Middle frontal gyrus (tissue), 1 donor: ENCODE measurements around the gene TMEM63C.

Experiments used
- DNase-seq: peaks from one replicate; pipeline ENCODE4 v3.0.0-alpha.2; 2015; ENCODE audit warnings: low spot score; ENCODE audit errors: extremely low spot score

TMEM63C gene

DNA sequence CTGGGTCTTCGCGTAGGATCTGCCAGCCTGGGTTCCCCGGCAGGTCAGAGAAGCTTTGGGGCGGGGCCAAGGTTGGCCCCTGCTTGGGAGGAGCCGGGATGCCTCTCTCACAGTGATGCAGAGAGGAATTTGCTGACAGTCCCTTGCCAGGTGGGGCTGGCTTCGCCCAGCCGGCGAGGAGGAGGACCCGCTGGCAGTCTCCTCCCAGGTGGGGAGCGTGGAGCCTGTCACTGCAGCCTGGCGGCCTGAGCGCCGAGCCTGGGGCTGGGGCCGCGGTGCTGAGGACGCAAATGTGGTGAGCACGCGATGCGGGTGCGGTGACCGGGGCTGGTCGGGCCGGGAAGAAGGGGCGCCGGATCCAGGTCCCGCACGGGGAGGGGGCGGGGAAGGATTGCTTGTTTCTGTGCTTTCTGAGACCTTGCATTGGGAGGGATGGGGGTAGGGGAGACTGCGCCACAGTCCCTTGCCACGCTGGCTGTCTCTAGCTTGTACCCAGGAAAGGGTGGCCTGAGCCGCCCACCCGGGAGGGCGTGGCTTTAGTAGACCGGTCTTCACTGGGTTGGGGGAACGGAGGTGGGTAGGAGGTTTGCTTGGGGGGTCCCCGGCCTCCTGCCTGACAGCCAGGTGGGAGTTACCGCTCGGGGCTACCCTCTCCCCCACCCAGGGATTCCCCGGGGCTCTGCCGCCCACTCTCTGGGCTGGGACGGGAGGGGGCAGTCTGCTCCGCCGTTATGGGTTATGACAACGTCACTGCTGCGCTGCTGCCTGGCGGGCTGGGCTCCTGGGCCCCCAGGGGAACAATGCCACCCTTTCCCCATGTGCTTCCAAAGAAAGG lies at the start of gene TMEM63C:
Gene TMEM63C, plus strand, starts transcription at position 196 of the 835 bp plus-strand sequence. CDS start 37,016 bp downstream, outside the sequence.
- peak; percentile 57 for DNase-seq

DNA sequence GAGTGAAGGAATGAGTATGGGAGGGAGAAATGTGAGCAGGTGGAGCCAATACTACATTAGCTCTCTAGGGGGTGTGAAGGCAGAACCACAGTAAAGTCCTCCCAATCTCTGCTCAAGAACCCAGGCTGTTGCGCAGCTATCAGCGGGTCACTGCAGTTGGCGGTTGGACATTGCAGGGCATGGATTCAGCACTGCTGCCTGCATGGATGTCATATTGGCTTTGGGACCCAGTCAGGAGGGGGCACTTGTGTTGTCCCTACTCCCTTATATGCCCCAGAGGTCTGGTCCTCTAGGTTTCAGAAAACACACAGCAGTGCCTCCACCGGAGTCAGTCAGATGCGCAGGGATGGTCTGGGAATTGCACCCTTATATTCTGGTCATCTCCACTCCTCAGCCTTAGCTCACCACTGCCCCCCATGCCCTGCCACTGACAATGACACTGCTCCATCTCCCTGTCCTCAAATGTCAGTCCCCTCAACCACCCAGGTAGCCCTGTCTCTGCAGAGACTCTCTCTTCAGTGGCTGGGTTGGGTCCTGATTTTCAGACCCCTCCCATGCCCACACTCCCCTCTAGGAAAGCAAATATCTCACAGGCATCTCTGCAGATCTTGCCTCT lies 49.6 kb upstream of the TMEM63C start:
- DNase-seq: no peak

- no peak for DNase-seq
Measured at GRCh38 chr14:77133720-77134338, 47.8 kb upstream of the TMEM63C start.

DNA sequence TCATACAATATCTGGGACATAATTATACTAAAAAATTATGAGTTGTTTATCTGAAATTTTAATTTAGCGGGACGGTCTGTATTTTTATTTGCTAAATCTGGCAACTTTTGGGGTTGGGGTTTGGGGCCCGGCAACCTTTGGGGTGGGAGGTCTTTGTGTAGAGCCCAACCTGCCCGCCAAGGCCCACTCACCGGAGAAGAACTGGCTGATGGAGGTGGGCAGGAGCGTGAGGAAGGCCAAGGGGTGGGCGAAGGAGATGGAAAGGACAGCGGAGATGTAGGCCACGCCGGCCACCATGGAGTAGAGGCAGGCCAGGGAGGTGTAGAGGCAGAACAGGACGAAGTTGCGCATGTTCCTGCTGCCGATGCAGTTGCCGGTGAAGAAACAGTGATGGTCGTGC lies 42.6 kb upstream of the TMEM63C start:
- no peak for DNase-seq

DNA sequence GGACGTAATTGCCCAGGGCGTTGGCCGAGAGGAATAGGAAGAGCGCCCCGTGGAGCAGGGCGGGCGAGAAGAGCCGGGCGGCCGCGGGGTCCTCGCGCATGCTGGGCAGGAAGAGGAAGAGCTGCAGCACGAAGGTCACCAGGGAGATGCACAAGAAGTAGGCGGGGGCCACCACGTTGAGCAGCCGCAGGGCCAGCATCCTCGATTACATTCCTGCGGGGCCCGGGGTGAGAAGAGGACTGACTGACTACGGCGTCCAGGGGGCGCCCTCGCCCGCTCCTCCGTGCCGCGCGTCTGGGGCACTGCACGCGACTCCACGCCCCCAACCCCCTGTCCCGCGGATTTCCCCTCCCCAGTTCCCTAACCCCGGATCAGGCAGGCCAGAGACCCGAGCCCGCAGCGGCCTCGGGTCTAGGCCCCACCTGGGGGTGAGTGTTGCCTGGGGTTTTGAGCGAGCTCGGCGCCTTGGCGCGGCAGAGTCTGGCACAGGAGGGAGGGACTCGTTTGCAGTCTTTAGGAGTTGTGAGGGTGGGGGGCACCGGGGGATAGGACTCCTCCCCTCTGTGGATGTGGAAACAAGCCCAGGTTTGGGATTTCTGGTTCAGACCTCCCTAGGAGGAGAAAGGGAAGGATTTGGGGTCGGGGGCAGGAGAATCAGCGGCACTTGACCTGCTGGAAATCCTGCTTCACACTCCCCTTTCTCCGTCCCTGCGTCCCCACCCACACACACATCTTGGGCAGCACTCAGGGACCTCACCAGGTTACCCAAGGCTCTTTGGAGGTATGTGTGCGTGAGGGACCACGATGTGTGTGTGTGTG lies 41.8 kb upstream of the TMEM63C start:
- no peak for DNase-seq

GRCh38 chr14:77140359-77141213 lies 41.0 kb upstream of the TMEM63C start:
- no peak for DNase-seq

GRCh38 chr14:77141214-77142004 lies 40.2 kb upstream of the TMEM63C start, which contains the start of gene ZDHHC22:
TSS of gene ZDHHC22 (minus strand) at chr14:77141791. CDS start at chr14:77139738, 2,053 bp downstream.
- DNase-seq: peak; percentile 44

GRCh38 chr14:77142005-77142800 lies 39.4 kb upstream of the TMEM63C start:
- DNase-seq: no peak

DNA sequence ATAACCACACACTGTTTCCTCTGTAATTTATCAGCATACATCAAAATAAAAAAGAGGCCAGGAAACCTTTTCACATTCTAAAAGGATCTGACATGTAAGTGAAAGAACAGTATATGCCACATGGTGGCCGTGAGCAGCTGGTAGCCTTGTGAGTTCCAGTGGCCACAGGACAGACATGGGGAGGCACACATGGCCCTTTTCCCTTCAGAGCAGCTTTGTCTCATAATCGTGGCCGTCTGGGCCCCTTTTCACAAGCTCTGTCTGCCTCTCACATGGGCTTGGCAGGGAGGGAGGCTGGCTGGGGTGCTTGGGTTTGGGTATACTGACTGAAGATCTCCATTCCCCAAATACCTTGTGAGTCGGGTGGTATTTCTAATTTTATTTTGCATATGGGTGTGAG lies 38.5 kb upstream of the TMEM63C start:
- DNase-seq: no peak

GRCh38 chr14:77144412-77145115 lies 37.0 kb upstream of the TMEM63C start:
- no peak for DNase-seq

DNA sequence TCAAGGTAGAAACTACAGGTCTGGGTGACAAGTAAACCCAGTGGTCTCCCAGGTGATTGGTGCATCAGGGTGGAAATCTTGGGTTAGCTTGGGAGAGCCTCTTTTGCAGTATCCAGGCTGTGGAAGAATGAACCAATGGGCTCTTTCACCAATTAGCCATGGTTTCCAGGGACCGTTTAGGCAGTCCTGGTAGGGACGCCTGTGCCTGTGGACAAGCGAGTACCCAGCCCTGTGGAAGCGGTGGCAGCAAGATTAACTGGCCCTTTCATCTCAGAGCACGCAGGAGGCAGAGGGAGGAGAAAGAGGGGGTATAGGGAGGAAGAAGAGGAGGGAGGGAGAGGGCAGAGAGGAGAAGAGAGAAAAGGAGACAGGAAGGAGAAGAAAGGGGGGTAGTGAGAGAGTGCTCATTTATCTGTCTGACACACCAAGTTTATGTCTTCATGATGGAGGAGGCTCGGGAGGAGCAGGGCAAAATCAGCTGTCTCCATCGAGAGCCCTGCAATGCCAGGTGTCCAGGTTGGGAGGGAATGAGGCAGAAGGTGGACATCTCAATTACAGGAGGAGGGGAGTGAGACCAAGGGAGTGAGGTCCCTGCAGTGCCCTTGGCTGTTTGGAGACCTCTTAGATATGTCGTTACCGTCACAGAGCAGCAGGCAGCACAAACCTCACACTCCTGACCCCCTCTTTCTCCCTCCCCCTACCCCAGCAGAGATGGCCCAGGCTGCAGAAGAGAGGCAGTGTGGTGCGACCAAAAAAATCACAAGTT lies 35.4 kb upstream of the TMEM63C start:
- DNase-seq: no peak

DNA sequence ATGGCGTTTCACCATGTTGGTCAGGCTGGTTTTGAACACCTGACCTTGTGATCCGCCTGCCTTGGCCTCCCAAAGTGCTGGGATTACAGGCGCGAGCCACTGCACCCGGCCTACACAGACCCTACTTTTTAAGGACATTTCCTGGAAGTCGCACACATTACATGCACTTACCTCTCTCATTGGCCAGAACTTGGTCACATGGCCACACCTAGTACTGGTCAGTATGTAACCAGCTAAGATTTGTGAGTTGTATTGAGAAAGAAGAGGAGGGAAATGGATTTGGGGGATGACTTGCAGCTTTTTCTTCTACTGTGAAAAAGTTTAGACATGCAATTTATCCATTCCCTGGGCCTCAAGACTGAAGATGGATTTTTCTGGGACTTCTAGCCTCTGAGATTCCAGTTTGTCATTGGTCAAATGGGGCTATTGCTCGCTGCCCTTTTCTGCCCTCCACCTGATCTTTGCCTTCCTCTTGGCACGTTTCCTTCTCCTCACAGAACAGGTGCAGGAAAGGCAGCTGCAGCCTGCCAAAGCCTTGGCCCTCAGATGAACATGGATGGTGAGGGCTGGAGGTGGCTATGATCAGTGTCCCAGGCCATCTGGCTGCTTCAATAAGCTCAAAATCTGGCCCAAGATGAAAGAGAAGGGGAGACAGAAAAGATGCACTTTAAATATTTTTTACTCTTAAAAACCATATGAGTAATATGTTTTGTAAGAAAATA lies 32.9 kb upstream of the TMEM63C start:
- no peak for DNase-seq

GRCh38 chr14:77151245-77151644 lies 30.4 kb upstream of the TMEM63C start:
- DNase-seq: no peak

- DNase-seq: no peak
Measured at GRCh38 chr14:77151918-77152588, 29.5 kb upstream of the TMEM63C start.

DNA sequence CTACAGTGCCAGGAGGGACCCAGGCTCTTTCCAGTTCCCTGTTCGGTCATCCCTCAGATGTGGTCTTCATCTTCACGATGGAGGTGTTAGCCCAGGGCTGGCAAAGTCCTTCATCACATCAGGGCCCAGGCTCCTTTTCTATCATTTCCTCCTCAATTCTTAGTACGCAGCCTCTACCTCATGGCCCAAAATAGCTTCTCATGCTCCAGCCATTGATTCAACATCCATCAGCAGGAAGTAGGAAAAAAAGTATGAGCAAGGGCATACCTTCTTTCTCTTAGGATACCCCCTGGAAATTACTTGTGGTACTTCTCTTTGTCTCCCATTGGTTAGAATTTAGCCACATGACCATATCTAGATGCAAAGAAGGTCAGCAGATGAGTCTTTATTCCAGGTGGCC lies 27.8 kb upstream of the TMEM63C start:
- DNase-seq: no peak

DNA sequence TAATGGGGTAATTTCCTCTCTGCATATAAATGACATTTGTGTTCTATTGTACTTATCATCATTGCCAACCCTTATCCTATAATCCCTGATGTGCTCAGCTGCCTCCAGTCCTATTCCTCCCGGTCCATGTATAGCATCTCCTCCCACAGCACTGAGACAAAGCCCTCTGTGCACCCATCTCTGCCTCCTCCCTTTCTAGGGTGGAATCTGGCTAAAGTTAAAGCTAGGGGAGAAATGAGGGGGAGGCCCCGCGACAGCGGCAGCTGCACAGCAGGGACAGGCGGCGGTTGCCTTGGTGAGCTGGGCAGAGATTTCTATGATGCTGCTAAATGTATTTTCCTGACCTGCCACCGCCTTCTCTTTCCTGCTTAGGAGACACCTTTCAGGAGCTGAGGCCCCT lies 27.2 kb upstream of the TMEM63C start:
- DNase-seq: no peak
